NCI-H1417 (cell line): ENCODE data around the gene TMEM175.
"Not testable (repeated sequence)": the region's sequence is repeated elsewhere in the genome, so short reads cannot be mapped to it uniquely, and the experiment has no call there.

Source experiments
- DNase-seq, 3 experiments: peaks; one replicate each; lab custom pipeline; 2025; lab: John Stamatoyannopoulos, UW

TMEM175 gene

GRCh38 chr4:970854-971520 lies 38.7 kb downstream of the TMEM175 start:
- DNase-seq: no peak

- DNase-seq: no peak
Measured at GRCh38 chr4:971666-972500, 39.6 kb downstream of the TMEM175 start.

GRCh38 chr4:972651-973424 lies 40.6 kb downstream of the TMEM175 start:
- DNase-seq: peak; percentile 29 to 52 (median 48)

- peak; percentile 61 to 86 (median 73) for DNase-seq
Measured at GRCh38 chr4:973431-974397, 41.5 kb downstream of the TMEM175 start, which contains the start of gene DGKQ. Gene DGKQ (minus strand): TSS chr4:973569. CDS start chr4:973482, 87 bp downstream.

GRCh38 chr4:974668-975067 lies 42.4 kb downstream of the TMEM175 start:
- no peak for DNase-seq

- not testable (repeated sequence) for DNase-seq
Measured at GRCh38 chr4:976016-976415, 43.8 kb downstream of the TMEM175 start.

GRCh38 chr4:978957-979701 lies 46.9 kb downstream of the TMEM175 start:
- no peak for DNase-seq

GRCh38 chr4:982291-982690 lies 50.0 kb downstream of the TMEM175 start:
- no peak for DNase-seq

GRCh38 chr4:982814-983213 lies 50.6 kb downstream of the TMEM175 start:
- DNase-seq: no peak

- DNase-seq: no peak
Measured at GRCh38 chr4:984336-985054, 52.2 kb downstream of the TMEM175 start.

- no peak for DNase-seq
Measured at GRCh38 chr4:985123-985830, 53.0 kb downstream of the TMEM175 start.

GRCh38 chr4:986428-986878 lies 54.2 kb downstream of the TMEM175 start:
- peak in 1 of 3 experiments; percentile 81 for DNase-seq

GRCh38 chr4:986879-987623 lies 54.8 kb downstream of the TMEM175 start, which contains the start of gene IDUA:
Gene IDUA (plus strand): TSS chr4:987044. CDS start chr4:987085, 41 bp downstream.
- DNase-seq: peak; percentile 50 to 88 (median 81)

GRCh38 chr4:987624-988513 lies 55.6 kb downstream of the TMEM175 start:
- DNase-seq: no peak

GRCh38 chr4:988726-989721 lies 56.8 kb downstream of the TMEM175 start:
- DNase-seq: no peak
